ENCODE results near the gene TMEM33.

The TMEM33 gene

DNA sequence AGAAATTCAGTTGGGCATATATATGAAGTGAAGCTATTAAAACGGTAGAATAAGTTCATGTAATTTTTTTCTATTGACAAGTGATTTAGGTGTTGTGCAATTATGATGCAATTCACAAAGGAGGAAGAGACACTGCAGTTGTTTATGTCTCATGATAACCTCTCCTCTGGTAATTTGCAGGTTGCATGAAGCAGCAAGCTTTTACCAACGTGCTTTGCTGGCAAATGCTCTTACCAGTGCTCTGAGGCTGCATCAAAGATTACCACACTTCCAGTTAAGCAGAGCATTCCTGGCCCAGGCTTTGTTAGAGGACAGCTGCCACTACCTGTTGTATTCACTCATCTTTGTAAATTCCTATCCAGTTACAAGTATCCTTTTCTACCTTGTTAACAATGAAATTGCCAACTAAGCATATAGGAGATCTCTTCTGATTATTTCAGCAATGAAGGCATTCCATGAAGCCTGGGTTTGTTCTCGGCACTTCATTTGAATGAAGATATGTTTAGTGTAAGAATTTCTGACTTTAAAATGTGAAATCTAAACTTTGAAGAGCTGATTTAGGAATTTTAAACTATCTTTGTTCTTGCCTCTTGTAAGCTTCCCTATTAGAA, 3.9 kb downstream of the TMEM33 start:
- DNase-seq (ENCODE audit: low read depth in 3 of 3, low spot score in 1 of 3), result no peak

DNA sequence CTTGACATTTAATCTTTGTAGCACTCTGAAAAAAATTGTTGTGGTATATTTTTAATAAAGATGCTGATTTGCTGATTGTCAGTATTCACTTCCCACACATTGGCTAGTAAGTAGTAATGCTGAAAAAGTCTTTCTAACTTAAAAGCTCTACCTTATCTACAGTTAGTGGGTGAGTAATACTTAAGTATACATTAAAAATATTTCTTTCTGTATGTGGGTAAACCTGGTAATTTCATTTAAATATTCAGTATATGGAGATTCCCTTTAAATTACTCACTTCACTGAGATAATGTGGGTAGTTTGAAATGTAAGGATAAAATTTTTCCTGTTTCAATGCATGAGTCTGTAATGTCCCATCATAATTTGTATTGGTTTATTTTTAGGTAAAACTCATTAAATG, 5.6 kb downstream of the TMEM33 start:
- DNase-seq (ENCODE audit: low read depth in 3 of 3, low spot score in 1 of 3), result no peak

DNA sequence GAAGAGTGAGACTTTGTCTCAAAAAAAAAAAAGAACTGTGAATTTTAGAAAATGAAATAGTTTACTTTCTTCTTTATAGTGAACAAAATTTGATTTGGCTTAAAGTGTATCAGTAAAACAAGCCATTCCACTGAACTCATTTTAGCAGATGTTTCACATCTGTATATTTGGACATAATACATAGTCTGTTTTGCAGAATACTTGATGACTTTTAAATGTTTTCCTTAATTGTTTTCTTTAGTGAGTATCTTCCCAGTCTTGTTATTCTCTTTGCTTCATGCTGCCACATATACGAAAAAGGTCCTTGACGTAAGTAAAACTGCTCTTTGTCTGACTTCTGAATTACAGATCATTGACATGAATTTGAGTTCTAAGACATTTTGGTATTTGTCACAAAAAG, 8.3 kb downstream of the TMEM33 start:
- DNase-seq (ENCODE audit: low read depth in 3 of 3, low spot score in 1 of 3), result no peak

DNA sequence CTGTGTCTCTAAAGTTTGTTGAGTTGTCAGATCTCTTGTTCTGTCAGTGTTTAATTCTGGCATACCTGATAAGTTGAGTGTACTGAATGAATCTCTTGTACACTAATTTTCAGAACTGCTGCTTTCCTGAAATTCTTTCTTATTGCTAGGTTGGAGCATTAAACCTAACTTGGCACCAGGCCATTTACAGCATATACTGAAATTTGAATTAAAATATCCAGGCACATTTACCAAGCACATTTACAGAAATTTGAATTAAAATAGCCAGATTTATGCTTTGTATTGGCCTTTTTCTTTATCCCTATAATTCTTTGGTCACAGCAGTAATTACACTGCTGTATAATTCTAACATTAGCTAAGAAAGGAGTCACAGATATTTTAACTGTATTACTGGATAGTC, 8.9 kb downstream of the TMEM33 start:
- DNase-seq (ENCODE audit: low read depth in 3 of 3, low spot score in 1 of 3), result no peak

DNA sequence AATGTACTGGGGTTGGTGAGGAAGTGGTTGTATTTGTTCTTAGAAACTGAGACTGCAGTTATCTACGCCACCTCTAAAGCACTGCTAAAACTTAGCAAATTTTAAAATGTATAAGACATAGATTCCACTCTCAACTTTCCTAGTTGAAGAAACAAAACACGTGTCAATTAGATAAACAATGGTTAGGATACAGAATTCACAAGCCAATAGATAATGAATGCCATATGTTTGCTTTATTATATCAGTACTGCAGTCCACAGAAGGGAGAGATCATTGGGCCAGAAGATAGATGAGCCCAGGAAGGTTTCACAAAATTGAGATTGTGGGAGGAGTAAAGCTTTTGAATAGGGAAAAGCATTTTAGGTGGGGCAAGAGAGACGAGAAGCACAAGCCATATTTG, 14.3 kb downstream of the TMEM33 start:
- no peak for DNase-seq (ENCODE audit: low read depth in 3 of 3, low spot score in 1 of 3)

DNA sequence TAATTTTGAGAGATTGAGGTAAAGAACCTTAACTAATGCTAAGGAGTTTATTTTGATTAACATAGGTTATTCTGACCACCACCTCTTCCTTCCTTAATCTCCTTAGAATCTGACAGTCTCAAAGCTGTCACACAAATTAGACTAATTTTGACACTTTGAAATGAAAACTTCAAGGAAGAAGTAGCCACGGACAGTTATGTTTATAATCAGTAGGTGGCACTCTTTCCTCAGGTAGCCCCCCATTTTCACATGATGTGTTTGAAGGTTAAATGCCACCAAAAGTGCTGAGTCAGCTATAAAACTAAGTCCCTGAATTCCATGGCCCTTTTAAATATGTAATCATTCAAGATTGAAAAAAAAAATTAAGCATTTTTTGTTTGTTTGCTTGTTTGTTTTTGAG, 22.4 kb downstream of the TMEM33 start:
- no peak for DNase-seq (ENCODE audit: low read depth in 3 of 3, low spot score in 1 of 3)

DNA sequence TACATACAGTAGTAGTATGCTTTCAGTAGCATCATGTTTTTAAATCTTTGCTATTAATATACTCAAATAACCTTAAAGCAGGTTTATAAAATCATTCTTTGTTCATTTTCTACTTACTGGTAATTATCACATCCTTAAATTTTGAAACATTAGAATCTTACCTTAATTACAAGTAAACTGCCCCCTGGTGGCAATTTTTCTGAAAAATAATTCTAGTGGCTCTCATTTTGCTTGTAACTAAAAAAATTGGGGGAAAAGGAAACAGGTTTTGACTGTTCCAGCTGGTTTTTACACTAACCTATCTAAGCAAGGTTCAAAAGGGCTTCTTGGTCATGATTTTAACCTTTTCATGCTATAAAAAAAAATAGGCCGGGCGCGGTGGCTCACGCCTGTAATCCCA, 27.9 kb downstream of the TMEM33 start:
- DNase-seq (ENCODE audit: low read depth in 3 of 3, low spot score in 1 of 3), result no peak

DNA sequence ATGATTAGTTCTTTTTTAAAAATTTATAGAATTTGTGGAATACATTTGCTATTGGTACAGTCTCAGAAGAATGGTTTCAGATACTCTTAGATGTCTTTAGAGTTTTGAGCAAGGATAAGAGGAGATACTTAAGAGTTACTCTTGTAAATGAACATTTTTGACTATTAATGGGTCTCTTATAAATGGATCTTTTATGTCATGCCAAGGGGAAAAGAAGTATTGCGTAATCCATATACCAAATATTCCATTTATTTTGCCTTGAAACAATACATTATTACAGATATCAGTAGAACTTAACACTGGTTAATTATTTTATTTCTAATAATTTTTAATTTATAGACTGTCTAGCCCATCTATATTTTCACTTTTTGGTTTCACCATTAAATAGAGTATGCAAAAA, 29.2 kb downstream of the TMEM33 start:
- no peak for DNase-seq (ENCODE audit: low read depth in 3 of 3, low spot score in 1 of 3)

DNA sequence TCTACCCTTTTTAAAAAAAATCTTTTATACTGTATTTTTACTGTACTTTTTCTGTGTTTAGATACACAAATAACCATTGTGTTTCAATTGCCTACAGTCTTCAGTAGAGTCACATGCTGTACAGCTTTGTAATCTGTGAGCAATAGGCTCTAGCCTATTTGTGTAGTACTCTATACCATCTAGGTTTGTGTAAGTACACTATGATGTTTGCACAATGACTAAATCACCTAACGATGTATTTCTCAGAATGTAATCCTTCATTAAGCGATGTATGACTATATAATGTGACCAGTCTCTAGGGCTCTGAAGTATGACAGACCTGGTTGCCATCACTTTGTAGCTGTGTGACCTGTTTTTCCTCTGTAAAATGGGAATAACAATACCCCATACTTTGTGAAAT, 32.2 kb downstream of the TMEM33 start:
- no peak for DNase-seq (ENCODE audit: low read depth in 3 of 3, low spot score in 1 of 3)

DNA sequence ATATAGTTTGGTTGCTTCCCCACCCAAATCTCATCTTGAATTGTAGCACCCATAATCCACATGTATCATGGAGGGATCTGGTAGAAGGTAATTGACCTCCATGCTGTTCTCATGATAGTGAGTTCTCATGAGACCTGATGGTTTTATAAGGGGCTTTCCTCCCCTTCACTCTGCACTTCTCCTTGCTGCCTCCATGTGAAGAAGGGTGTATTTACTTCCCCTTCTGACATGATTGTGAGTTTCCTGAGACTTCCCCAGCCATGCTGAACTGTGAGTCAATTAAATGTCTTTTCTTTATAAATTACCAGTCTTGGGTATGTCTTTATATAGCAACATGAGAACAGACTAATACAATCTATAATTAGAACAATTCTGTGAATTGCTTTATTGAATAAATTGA, 34.4 kb downstream of the TMEM33 start:
- no peak for DNase-seq (ENCODE audit: low read depth in 3 of 3, low spot score in 1 of 3)

DNA sequence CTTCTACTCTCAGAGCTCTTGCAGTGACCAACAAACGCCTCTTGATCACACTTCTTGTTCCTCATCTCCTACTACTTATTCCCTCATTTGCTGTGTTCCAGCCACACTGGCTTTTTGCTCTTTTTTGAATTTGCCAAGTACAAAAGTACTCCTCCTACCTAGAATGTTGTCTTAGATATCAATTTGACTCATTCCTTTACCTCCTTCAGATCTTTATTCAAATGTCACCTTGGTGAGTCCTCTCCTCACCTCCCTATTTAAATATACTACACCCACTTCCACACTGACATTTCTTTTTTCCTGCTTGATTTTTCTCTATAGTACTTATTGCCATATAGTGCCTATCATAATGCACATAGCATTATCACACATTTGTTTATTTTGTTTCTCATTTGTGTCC, 40.1 kb downstream of the TMEM33 start:
- no peak for DNase-seq (ENCODE audit: low read depth in 3 of 3, low spot score in 1 of 3)

DNA sequence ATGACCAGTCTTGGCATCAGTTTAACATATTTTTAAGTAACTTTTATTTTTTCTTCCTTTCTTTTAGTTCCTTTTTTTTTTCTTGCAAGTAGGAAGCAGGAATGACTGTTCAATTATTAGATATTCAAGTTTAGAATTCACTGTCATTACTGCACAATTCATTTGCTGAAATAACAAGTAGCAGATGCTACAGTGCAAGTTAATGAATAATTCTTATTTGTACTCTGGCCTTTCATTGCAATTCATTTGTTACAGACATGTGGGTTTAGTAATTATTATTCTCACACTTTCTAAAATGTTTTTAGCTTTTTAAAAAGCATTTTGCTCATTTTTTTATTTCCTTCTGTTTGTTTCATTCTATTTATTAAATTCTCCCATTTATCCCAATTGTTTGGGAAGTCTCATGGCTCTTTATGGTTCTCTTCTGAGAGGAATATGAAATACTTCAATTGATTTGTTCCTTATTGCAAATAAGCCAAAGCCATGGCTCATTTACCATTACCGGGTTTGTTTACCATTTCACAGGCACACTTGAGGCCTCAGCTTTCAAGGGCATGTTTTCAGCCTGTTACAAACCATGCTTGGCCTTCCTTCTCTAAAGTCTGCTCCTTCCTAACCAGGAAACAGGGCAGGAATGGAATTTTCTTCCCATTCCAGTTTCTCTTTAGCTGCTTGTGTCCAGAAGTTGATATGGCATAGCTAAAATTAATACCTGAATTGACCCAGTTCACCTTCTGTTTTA, 41.7 kb downstream of the TMEM33 start:
- no peak for DNase-seq (ENCODE audit: low read depth in 3 of 3, low spot score in 1 of 3)

DNA sequence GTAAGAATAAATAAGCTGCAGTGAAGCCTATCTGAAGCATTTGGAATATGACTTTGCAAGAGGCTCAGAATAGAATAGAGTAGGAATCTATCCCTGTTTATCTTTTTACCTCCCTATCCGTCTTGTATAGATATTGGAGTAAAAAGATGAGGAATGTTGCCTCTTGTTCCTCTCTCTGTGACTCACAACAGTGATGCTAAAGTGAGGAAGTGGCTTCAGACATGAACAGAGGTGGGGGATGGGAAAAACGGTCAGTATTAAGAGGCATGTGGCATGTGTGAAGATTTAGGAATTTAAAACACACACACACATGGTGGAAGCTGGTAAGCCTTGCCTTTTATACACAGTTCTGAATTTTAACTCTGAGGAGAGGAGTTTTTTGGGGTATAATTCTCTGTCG, 42.5 kb downstream of the TMEM33 start:
- DNase-seq (ENCODE audit: low read depth in 3 of 3, low spot score in 1 of 3), result no peak

DNA sequence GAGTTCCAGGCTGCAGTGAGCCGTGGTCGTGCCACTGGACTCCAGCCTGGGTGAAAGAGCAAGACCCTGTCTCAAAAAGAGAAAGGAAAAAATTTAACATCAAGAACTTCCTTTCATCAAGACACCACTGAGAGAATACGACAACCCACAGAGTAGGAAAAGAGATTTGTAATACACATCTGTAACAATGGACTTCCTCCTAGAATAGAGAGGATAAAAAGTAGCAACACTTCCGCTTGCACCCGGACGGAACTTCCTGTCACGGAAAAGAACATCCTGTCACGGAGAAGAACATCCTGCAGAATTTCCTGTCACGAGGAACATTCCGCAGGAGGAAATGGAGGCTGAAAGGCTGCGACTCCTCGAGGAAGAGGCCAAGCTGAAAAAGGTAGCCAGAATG, 46.2 kb downstream of the TMEM33 start, which contains the start of gene DCAF4L1:
DCAF4L1 (plus strand) TSS at position 301 of the 400 bp plus-strand sequence; CDS start at position 338, 37 bp downstream.
- no peak for DNase-seq (ENCODE audit: low read depth in 3 of 3, low spot score in 1 of 3)

DNA sequence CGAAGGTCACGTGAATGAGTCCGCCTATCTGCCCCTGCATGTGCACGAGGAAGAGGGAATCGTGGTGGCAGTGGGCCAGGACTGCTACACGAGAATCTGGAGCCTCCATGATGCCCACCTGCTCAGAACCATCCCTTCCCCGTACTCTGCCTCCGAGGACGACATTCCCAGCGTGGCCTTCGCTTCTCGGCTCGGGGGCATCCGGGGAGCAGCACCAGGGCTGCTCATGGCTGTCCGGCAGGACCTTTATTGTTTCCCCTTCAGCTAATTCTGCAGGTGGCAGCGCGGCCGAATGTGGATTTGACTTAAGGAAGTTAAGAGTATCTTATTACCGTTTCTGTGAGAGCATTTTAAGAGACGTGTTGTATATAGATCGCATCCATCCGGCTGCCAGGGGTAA, 47.5 kb downstream of the TMEM33 start:
- DNase-seq (ENCODE audit: low read depth in 3 of 3, low spot score in 1 of 3), result no peak

DNA sequence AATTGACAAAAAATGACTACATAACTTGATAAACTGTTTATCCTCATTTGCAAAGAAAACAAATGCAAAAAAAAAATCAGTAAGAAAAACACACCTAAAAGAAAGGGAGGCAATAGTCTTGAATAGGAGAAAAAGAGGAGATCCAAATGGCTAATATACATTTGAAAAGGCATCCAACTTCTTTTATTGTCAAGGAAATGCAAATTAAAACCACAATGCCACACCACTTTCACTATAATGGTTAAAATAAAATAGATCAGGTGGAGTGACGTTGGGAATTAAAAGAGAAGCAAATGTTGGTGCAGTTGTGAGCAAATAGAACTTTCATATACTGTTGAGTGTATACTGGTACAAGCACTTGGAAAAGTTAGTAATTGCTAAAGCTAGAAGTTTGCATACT, 49.9 kb downstream of the TMEM33 start:
- DNase-seq (ENCODE audit: low read depth in 3 of 3, low spot score in 1 of 3), result no peak

DNA sequence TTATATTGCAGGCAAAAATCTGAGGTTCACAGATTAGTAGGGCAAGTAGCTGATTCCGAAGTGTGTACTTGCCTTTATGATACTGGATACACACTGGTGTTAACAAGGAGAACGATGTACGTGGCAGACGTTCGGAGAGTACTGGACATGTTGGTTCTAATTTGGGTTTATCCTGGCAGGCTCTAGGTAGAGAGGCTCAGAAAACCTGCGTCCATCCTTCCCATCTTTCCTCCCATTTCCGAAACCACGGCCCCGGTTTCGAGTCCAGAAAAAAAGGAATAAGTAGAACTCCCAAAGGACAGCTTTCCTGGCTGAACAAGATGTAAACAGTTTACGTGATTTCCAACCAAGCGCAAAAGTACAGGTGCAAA, 54.8 kb downstream of the TMEM33 start:
- DNase-seq (ENCODE audit: low read depth in 3 of 3, low spot score in 1 of 3), result no peak

DNA sequence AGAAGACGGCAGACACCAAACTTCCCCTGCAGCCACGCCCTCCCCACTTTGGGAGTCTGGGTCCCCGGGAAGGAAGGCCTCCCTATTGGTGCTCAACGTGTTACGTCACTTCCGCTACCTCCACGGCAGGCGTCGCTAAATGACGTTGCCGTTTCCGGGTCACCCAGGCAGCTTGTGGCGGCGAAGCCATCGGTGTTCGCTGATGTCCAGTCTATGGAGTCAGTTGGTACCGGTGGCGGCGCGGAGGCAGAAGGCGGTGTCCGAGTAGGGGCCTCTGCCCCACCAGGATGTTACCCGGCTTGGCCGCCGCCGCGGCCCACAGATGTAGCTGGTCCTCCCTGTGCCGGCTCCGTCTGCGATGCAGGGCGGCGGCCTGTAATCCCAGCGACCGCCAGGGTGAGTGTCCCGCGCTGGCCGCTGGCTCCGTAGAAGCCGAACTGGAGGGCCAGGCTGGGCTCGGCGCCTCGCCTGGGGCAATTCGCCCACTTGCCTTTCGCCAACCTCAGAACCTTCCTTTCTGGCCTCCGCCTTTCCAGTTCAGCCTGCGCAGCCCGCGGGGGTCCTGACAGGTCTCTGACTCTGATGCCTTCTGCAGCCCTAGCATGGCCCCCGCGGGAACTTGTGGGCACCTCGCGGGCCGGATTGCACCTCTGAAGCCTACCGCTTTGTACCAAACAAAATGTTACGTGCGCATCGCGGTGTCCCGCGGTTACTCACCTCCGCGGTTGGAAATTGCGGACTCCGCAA, 55.3 kb downstream of the TMEM33 start, which contains the start of gene SLC30A9:
SLC30A9 (plus strand) TSS at position 166 of the 747 bp plus-strand sequence; CDS start at position 288, 122 bp downstream.
- peak; percentile 75 to 82 (median 81) for DNase-seq (ENCODE audit: low read depth in 3 of 3, low spot score in 1 of 3)

DNA sequence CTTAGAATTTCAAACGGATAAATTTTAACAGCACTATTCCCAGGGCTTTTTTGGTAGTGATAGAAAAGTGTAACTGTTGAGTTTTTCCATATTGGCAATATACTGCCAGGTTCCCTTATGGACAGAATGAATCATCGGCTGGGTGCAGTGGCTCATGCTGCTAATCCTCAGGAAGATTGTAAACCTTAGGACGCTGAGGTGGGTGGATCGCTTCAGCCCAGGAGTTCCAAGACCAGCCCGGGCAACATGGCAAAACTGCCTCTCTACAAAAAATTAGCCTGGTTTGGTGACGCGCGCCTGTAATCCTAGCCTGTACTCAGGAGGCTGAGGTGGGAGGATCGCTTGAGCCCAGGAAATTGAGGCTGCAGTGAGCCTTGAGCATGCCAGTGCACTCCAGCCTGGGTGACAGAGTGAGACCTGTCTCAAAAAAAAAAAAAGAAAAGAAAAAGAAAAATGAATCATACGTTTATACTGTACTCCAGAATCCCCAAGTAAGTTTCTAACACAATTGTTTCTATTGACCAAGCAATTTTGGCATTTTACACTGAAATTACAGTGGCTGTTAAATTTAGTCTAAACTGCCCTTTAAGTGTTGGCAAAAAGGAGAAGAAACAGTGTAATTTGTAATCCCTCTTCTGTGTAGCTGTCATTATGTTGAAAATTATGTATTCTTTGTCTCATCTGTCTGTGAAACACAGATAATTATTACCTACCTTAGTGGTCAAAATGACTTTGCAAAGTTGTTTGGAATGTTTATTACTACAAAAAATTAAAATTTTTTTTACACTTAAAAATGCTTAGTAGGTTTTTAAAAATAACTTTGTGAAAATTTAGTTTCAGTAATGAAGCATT, 56.9 kb downstream of the TMEM33 start:
- no peak for DNase-seq (ENCODE audit: low read depth in 3 of 3, low spot score in 1 of 3)

DNA sequence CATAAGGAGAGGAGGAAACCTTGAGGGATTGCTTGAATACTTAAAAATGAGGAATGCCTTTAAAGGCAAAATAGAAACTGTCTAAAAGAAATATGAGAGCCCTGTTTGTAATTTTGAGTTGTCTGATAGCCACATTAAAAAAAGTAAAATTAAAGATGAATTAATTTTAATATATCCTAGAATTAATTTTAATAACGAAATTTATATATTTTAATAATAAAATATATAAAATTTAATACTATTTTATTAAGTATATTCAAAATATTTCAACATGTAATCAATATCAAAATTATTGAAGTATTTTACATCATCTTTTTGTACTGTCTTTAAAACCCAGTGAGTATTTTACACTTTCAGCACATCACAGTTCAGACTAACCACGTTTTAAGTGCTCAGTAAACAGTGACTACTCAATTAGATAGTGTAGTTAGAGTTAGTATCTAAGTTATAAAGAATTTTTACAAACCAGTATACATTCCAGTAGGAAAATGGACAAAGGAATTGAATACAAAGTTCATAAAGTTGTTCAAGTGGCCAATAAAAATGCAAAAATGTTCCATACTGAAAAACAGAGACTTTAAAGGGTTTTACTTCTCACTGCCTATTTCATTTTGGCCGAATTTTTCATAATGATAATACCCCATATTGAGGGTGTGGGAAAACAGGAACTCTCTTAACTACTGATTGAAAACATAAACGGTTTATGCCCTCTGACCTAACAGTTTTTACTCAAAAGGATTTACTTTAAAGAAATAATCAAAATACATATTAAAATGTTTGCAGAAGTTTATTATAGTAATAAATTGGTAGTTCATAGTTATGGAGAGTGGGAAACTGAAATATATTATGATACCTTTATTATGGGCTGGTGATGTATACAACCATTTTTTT, 58.0 kb downstream of the TMEM33 start:
- DNase-seq (ENCODE audit: low read depth in 3 of 3, low spot score in 1 of 3), result no peak
